ENCODE data around the gene SLC22A24.
"Not testable (repeated sequence)": the region's sequence is repeated elsewhere in the genome, so short reads cannot be mapped to it uniquely, and the experiment has no call there.

The SLC22A24 gene, protein sequence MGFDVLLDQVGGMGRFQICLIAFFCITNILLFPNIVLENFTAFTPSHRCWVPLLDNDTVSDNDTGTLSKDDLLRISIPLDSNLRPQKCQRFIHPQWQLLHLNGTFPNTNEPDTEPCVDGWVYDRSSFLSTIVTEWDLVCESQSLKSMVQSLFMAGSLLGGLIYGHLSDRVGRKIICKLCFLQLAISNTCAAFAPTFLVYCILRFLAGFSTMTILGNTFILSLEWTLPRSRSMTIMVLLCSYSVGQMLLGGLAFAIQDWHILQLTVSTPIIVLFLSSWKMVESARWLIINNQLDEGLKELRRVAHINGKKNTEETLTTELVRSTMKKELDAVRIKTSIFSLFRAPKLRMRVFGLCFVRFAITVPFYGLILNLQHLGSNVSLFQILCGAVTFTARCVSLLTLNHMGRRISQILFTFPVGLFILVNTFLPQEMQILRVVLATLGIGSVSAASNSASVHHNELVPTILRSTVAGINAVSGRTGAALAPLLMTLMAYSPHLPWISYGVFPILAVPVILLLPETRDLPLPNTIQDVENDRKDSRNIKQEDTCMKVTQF

DNA sequence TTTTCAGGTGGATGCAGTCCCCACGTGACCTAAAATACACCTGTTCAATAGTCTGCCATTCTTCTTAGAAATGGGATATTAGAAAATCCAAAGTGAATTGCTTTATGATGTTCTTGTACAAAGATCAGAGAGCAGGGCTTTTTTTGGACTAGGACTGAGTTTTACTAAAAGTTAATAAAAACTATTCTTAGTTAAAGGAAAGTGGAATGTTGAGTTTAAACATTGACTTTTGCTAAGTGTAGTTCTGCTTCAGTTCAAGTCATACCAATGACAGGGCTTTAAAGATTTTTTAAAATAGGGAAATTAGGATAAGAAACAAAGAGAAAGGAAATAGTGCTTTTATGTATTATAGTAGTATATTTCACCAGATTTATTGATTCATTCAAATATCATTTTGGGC is at the start of gene SLC22A24:
Gene SLC22A24 (minus strand): TSS at position 101 of the 400 bp plus-strand sequence. CDS start 442 bp downstream, outside the sequence.
- DNase-seq = no peak

DNA sequence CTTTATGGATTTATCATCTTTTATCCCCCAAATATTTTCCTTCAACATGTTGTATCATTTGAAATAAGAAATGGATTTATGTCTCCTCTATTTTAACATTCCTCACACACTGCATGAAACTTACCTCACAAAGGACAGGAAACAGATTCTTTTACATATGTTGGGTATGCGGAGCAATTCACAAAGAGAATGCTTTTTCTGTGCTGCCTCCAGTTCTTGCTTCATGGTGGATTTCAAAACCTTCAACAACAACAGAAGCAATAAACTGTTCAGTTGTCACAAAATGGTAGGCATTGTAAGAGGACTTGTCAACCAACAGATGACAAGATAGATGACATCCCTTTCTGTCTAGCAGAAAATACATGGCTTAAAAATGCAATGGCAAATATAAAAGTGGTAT is 36.5 kb upstream of the SLC22A24 start:
- DNase-seq = no peak

DNA sequence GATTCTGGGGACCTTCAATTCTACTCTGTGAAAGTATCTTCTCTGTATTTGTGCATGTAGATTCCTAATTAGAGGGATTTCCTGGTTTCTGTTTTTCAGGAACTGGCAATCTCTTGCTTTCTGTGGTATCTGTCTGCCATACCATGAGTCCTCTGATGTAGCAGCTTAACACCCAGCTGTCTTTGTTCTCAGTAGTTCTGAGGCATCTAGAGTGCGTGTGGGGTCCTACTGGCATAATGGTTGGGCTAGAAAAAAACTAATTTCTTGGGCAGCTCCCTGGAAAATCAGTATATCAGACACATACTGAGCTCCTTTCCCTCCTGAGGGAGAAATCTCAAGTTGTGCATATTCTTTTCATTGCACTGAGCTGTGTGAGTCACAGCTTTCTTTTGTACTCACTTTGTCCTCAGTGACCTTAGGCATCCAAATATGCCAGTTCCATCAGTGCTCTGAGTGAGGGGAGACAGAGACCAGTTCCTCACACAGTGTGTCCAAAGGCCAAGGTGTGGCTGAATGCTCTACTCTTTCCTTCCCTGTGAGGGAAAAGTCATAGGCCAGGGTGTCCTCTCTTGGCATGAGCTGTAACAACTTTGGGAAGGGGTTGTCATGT is 35.5 kb upstream of the SLC22A24 start:
- no peak for DNase-seq

DNA sequence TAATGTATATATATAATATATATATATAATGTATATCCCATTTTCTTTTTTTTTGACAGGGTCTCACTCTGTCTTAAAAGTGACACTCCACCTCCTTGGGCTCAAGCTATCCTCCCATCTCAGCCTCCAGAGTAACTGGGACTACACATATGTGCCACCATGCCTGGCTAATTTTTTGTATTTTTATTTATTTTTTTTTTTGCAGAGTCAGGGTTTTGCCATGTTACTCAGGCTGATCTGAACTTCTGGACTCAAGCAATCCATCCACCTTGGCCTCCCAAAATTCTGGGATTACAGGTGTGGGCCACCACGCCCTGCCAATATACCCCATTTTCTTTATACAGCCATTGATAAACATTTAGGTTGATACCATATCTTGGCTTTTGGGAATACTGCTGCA is 33.9 kb upstream of the SLC22A24 start:
- no peak for DNase-seq

DNA sequence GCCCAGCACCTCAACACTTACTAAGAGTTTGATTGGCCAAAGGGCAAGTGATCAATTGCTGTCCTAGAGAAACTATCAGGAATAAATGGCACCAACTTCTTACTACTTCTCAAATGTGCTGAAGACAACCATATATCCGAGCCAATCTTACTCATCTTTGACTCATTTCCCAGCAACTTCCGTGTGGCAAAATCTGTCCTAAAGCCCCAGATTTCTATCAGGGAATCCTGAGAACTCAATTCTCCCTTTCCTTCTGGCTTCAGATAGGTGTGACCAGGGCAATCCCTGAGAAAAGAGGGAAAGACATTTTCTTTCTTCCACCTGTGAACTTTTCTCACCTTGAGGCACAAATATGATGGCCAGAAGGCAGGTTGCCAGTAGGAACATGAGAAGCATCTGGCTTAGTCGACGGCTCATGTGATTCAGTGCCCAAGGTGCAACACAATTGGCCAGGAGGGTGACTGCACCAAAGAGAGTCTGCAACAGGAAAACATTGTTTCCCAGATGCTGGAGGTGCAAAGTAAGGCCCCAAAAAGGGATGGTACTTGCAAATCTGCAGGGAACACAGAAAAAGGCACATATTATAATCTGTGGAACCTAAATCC is 21.8 kb upstream of the SLC22A24 start:
- no peak for DNase-seq

DNA sequence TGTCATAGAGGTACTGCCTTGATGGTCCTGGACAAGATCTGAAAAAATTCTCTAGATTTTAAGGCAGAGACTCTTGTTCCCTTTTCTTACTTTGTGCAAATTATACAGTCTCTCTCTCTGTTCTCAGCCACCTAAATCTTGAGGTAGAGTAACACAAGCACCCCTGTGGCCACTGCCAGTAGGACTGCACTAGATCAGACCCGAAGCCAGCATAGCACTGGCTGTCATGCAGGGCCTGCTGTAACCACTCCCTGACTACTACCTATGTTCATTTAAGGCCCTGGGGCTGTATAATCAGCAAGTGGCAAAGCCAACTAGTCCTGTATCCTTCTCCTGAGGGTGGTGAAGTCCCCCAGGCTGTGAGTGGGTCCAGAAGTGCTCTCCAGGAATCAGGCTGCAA is 11.8 kb upstream of the SLC22A24 start:
- no peak for DNase-seq

DNA sequence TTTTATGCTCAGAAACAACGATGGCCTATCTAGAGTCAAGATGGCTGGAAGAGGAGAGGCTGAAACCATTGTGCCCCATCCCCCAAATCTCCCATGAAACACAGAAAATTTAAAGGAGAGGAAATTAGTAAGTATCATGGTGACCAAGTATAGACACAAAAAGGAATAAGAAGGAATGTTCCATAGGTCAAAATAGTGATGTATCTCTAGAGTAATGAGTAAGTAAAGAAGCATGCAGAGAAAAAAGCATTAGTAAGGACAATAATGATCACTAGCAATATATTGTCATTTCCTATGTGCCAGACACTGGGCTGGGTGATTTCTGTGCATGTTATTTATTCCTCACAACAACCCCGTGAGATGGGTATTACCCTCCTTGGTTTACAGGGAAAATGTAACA is 2.6 kb upstream of the SLC22A24 start:
- DNase-seq = no peak

DNA sequence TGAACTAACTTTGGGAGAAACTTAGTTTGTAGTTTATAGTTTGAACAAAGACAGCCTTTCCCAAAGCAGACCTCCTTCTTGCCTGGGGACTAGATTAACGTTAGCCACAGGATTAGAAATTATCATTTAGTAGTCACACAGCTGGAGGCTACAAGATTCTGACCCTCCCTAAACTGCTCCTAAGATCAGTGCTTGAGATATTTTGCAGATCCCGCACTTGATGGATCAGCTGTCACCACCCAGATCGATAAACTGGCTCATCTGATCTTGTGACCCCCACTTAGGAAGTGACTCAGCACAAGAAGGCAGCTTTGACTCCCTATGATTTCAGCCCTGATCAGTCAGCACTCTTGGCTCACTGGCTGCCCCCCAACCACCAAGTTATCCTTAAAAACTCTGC is 1.6 kb downstream of the SLC22A24 start:
- no peak for DNase-seq

DNA sequence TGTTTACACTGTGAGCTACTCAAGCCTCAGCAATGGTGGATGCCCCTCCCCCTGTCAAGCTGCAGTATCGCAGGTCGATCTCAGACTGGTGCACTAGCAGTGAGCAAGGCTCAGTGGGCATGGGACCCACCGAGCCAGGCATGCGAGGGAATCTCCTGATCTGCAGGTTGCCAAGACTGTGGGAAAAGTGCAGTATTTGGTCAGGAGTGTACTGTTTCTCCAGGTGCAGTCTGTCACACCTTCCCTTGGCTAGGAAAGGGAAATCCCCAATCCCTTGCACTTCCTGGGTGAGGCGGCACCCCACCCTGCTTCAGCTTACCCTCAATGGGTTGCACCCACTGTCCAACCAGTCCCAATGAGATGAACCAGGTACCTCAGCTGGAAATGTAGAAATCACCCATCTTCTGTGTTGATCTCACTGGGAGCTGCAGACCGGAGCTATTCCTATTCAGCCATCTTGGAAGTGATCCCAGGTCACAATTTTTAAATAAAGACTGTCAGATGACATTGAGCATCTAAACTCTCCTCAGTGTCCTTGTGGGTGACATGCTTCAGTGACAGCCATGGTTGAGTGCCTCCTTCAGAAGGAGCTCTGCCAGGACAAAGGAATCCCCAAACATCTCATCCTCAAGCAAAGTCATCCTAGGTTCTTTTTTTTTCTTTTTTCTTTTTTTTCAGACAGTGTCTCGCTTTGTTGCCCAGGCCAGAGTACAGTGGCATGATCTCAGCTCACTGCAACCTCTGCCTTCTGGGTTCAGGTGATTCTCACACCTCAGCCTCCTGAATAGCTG is 10.8 kb downstream of the SLC22A24 start:
- DNase-seq = no peak

DNA sequence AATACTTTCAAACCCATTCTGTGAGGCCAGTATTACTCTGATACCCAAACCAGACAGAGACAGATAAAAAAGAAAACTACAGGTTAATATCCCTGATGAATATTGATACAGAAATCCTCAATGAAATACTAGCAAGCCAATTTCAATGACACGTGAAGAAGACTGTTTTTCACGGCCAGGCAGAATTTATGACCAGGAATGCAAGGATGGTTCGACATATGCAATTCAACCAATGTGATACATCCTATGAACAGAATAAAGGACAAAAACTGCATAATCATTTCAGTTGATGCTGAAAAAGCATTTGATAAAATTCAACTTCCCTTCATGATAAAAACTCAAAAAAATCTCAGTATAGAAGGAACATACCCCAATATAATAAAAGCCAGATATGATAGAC is 44.5 kb downstream of the SLC22A24 start:
- DNase-seq = no peak

DNA sequence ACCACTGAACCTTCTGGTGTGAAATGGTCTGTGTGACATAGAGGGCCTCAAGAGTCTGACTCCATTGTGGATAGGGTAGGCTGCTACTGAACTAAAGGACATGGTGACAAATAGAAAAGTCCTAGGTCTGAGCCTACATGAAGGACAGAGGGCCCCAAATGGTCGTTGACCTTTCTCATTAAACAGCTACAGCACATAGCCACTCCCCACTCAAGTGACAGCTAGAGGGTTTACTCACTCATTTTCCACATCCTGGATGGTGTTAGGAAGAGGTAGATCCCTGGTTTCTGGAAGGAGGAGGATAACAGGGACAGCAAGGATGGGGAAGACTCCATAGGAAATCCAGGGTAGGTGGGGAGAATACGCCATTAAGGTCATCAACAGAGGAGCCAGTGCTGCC is 63.3 kb downstream of the SLC22A24 start:
- DNase-seq = no peak

DNA sequence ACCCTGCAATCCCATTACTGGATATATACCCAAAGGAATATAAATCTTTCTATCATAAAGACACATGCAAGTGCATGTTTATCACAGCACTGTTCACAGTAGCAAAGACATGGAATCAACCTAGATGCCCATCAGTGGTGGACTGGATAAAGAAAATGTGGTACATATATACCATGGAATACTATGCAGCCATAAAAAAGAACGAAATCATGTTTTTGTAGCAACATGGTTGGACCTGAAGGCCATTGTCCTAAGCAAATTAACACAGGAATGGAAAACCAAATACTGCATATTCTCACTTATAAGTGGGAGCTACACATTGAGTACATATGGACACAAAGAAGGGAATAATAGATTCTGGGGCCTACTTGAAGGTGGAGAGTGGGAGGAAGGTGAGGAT is 97.8 kb downstream of the SLC22A24 start:
- DNase-seq = not testable (repeated sequence)

DNA sequence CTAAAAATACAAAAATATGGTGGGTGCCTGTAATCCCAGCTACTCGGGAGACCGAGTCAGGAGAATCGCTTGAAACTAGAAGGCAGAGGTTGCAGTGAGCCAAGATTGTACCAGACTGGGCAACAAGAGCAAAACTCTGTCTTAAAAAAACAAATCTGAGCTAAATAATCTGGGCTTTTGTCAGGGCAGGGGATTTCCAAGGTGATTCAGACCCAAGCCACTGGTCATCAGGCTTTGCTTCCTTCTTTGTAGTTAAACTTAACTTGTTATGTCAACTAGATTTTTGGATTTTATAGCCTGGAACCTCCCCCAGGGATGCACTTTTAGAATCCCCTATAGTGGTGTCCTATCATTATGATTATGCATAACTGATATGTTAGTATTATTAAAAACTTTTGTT is 101.4 kb downstream of the SLC22A24 start:
- no peak for DNase-seq

DNA sequence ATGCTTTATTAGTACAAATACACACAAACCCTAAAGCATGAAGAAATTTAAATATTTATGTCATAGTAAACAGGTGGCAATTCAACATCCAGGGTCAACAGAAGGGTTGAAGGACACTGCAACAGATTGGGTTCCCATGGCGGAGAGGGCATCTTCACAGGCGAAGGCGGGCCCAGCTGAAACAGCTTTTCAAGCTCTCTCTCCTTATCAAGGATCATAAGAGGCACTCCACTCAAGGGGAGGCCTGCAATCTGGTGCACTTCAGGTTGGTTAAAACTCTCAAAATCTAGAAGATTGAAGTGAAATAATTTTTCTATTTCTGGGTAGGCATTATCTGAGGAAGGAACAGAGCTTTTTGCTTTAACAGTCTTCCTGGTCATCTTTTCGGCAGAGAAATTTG is 111.6 kb downstream of the SLC22A24 start:
- DNase-seq = no peak
